ENCODE results near the gene F12.

GRCh38 chr5:177425196-177425800, 15.9 kb upstream of the F12 start:
- TF ChIP-seq POLR2A (IDR thresholded peaks at IDR 0.05; ENCODE audit: borderline replicate concordance, extremely low read depth, insufficient read depth, insufficient read length) (no peak), SIN3A (IDR thresholded peaks at IDR 0.05; ENCODE audit: low read depth) (no peak), CTCF (IDR thresholded peaks at IDR 0.05 in 2 of 3, conservative IDR thresholded peaks at IDR 0.05 in 1 of 3; ENCODE audit: borderline replicate concordance in 1 of 3, insufficient read depth in 1 of 3, low read depth in 2 of 3, low read length in 2 of 3) (no peak), EZH2 (IDR thresholded peaks at IDR 0.05) (no peak), YY1 (IDR thresholded peaks at IDR 0.05; ENCODE audit: extremely low read depth, insufficient replicate concordance, low read depth, low read length) (no peak), MAX (IDR thresholded peaks at IDR 0.05) (no peak)
